ENCODE measurements around the gene RDH16.
A peak's percentile ranks its signal among the peaks of the same experiment; 100 is the strongest.
"Not testable (repeated sequence)": the region's sequence is repeated elsewhere in the genome, so short reads cannot be mapped to it uniquely, and the experiment has no call there.

The RDH16 gene

DNA sequence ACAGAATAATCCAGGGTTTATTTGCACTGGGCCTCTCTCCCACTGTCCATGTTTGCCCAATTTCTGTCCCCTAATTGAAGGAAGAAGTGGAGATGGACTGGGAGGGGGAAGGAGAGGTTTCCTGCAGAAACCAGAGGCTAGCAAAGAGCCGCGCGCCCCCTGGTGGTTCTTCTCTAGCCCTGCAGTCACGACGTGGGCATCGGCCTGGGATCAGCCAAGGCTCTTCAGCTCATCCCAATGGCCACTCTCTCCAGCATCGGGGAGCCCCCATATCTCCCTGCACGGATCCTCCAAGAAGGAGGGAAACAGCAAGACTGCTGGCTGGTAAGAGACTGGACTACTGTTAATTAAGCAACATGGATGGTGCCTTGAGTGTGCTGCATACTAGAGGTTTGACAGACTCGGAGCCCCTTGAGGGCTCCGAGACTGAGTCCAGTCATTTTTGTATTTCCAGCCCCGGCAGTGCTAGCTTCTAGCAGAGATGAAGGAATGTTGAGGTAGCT is 30.2 kb upstream of the RDH16 start:
- Histone ChIP-seq H3K9me3 (ENCODE audit: control insufficient read depth, insufficient read depth, low read depth, low read length) (no peaks in the 10 kb centered on the region), H3K27ac (ENCODE audit: low read depth, low read length) (peak overlapping the region; percentile 10; the same call in 1 of the 2 replicates), H3K4me3 (ENCODE audit: low read depth, low read length) (no peak overlapping the region; the same call in 1 of the 2 replicates), H3K27me3 (ENCODE audit: control insufficient read depth, insufficient read depth, low read length) (no peaks in the 10 kb centered on the region), H3K4me1 (ENCODE audit: control insufficient read depth, insufficient read depth, low read length) (peaks cover 27% of the 10 kb centered on the region), H3K9ac (ENCODE audit: low read length) (peak overlapping the region; percentile 10), H3K36me3 (ENCODE audit: control insufficient read depth, insufficient read depth, low read length) (no peaks in the 10 kb centered on the region)

DNA sequence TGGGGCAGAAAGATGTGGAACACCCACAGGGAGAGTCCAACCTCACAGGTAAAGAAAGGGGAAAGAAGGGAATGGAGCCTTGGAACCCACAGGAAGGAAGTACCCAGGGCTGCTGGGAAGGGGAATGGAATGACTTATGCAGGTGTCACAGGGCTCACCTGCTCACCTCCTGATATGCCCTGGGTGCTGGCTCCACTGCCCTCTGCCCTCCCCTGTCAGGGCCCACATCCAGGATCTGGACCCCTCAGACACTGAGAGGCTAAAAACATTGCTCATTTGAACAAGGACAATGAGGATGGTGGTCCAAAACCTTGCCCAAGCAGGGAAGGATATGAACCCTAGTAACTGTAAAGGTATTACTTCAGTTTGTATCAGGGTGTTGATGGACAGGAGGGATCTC is 29.6 kb upstream of the RDH16 start:
- peaks cover 27% of the 10 kb centered on the region for H3K4me1 ChIP-seq (ENCODE audit: control insufficient read depth, insufficient read depth, low read length)
- H3K4me3 ChIP-seq (ENCODE audit: low read depth, low read length), result no peak overlapping the region
- no peaks in the 10 kb centered on the region for H3K27me3 ChIP-seq (ENCODE audit: control insufficient read depth, insufficient read depth, low read length)
- no peak overlapping the region for H3K27ac ChIP-seq (ENCODE audit: low read depth, low read length)
- H3K9ac ChIP-seq (ENCODE audit: low read length), result no peak overlapping the region
- no peaks in the 10 kb centered on the region for H3K36me3 ChIP-seq (ENCODE audit: control insufficient read depth, insufficient read depth, low read length)
- no peaks in the 10 kb centered on the region for H3K9me3 ChIP-seq (ENCODE audit: control insufficient read depth, insufficient read depth, low read depth, low read length)

DNA sequence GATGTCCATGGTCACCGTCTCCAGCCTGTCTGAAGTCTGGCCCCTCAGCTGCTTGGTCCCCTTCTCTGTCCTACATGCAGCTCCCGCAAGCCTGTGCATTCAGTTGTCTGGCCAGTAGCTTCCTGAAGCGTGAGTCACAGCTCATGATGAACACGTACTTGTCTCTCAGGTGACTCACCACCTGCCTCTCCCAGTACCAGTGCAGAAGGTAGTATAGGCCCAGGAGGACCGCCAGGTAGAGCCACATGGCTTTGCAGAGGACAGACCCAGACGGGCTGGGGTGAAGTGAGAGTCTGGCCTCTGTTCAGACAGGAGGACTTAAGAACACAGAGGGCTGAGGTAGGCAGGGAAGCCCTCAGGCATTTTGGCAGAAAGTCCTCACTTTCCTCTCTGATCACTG is 28.3 kb upstream of the RDH16 start:
- not testable (repeated sequence) for H3K4me3 ChIP-seq (ENCODE audit: low read depth, low read length); H3K27me3 ChIP-seq (ENCODE audit: control insufficient read depth, insufficient read depth, low read length); H3K9me3 ChIP-seq (ENCODE audit: control insufficient read depth, insufficient read depth, low read depth, low read length); H3K36me3 ChIP-seq (ENCODE audit: control insufficient read depth, insufficient read depth, low read length); H3K9ac ChIP-seq (ENCODE audit: low read length); H3K27ac ChIP-seq (ENCODE audit: low read depth, low read length)
- peaks cover 21% of the 10 kb centered on the region for H3K4me1 ChIP-seq (ENCODE audit: control insufficient read depth, insufficient read depth, low read length)

DNA sequence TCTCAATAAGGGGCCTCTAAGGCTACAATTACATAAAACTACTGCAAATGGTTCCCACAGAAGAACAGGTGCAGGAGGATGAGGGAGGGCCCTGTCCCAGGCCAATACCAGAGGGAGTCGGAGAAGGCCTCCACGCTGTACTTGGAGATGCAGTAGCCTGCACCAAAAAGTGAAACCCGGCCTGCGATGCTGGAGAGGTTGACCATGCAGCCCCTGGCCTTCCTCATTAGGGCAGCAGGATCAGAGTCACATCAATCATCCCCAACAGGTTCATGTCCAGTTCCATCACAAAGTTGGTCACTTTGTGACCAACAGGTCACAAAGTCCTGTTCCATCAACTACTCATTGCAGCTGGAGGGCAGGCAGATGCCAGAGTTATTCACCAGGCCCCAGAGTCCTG is 26.0 kb upstream of the RDH16 start:
- Histone ChIP-seq H3K27me3 (ENCODE audit: control insufficient read depth, insufficient read depth, low read length) (no peaks in the 10 kb centered on the region), H3K27ac (ENCODE audit: low read depth, low read length) (no peak overlapping the region), H3K4me1 (ENCODE audit: control insufficient read depth, insufficient read depth, low read length) (peaks cover 16% of the 10 kb centered on the region), H3K4me3 (ENCODE audit: low read depth, low read length) (no peak overlapping the region), H3K36me3 (ENCODE audit: control insufficient read depth, insufficient read depth, low read length) (no peaks in the 10 kb centered on the region), H3K9me3 (ENCODE audit: control insufficient read depth, insufficient read depth, low read depth, low read length) (no peaks in the 10 kb centered on the region), H3K9ac (ENCODE audit: low read length) (no peak overlapping the region)

DNA sequence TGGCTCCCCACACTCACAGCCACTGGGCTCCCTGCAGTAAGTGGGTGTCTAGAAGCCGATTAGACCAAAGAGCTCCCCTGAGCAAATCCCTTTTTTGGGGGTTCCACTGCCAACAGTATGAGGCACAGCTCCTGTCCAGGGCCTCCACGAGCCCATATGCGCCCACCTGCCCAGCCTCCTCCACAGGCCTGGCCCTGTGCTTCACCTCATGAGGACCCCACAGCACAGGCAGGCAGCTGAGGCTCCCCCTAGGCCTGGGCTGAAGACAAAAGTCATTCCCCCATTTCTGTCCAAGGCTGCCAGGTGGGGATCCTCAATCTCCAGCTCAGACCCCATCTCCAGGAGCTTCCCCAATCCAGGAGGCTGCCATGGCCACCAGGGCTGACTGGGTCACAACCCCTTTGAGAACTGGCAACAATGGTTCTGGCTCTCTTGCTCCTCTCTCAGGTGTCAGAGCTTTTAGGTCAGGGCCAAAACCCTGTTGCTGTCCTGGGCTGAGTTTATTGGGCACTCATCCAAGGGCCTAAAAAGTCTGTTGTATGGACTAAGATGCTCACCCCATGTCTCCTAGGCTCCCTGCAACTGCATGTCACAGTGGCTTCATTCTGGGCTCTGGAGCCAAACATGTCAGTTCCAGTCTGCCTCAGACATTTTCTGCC is 25.3 kb upstream of the RDH16 start:
- H3K27ac ChIP-seq (ENCODE audit: low read depth, low read length); H3K36me3 ChIP-seq (ENCODE audit: control insufficient read depth, insufficient read depth, low read length); H3K9me3 ChIP-seq (ENCODE audit: control insufficient read depth, insufficient read depth, low read depth, low read length); H3K4me1 ChIP-seq (ENCODE audit: control insufficient read depth, insufficient read depth, low read length); H3K4me3 ChIP-seq (ENCODE audit: low read depth, low read length); H3K27me3 ChIP-seq (ENCODE audit: control insufficient read depth, insufficient read depth, low read length); H3K9ac ChIP-seq (ENCODE audit: low read length): not testable (repeated sequence)

DNA sequence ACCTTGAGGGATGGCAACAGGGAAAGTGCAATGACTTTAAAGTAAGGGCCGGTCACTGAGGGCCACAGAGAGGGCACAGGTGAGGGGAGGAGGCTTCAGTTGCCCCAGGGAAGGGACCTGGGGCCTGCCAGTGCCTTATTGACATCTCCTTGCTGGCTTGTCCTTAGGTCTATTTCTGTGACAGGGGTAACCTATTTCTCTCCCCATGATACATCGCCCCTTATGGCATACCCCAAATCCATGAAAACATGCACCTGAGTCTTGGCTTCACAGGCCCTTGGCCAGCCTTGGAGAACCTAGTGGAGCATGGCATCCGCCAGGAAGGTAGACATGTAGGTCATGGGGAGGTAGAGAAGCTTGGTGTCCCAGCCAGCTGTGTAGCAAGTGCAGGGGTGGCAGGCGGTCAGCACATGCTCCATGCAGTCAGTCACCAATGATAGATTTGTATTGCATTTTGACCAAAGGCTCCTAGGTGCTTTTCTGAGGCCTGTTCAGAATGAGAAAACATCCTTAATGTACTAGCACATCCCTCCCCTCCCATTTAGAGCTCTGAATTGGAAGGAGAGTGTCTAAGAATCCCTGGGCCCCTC is 23.6 kb upstream of the RDH16 start:
- H3K36me3 ChIP-seq (ENCODE audit: control insufficient read depth, insufficient read depth, low read length), result no peaks in the 10 kb centered on the region
- no peaks in the 10 kb centered on the region for H3K9me3 ChIP-seq (ENCODE audit: control insufficient read depth, insufficient read depth, low read depth, low read length)
- no peak overlapping the region for H3K27ac ChIP-seq (ENCODE audit: low read depth, low read length)
- no peaks in the 10 kb centered on the region for H3K27me3 ChIP-seq (ENCODE audit: control insufficient read depth, insufficient read depth, low read length)
- peaks cover 4% of the 10 kb centered on the region; the same call in 1 of the 2 replicates for H3K4me1 ChIP-seq (ENCODE audit: control insufficient read depth, insufficient read depth, low read length)
- H3K4me3 ChIP-seq (ENCODE audit: low read depth, low read length), result no peak overlapping the region
- H3K9ac ChIP-seq (ENCODE audit: low read length), result no peak overlapping the region

DNA sequence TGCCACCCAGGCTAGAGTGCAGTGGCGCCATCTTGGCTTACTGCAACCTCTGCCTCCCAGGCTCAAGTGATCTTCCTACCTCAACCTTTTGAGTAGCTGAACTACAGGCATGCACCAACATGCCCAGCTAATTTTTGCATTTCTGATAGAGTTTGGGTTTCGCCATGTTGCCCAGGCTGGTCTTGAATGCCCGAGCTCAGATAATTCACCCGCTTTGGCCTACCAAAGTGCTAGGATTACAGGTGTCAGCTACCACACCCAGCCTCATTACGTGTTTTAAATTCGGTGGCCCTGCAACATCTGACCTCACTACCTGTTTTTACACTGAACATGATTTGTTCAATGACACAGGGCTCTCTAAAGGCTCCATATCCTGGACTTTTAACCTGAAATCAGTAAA is 22.9 kb upstream of the RDH16 start:
- no peak overlapping the region for H3K4me3 ChIP-seq (ENCODE audit: low read depth, low read length)
- H3K9ac ChIP-seq (ENCODE audit: low read length), result no peak overlapping the region
- no peaks in the 10 kb centered on the region for H3K4me1 ChIP-seq (ENCODE audit: control insufficient read depth, insufficient read depth, low read length)
- no peak overlapping the region for H3K27ac ChIP-seq (ENCODE audit: low read depth, low read length)
- H3K36me3 ChIP-seq (ENCODE audit: control insufficient read depth, insufficient read depth, low read length), result no peaks in the 10 kb centered on the region
- no peaks in the 10 kb centered on the region for H3K9me3 ChIP-seq (ENCODE audit: control insufficient read depth, insufficient read depth, low read depth, low read length)
- H3K27me3 ChIP-seq (ENCODE audit: control insufficient read depth, insufficient read depth, low read length), result no peaks in the 10 kb centered on the region

DNA sequence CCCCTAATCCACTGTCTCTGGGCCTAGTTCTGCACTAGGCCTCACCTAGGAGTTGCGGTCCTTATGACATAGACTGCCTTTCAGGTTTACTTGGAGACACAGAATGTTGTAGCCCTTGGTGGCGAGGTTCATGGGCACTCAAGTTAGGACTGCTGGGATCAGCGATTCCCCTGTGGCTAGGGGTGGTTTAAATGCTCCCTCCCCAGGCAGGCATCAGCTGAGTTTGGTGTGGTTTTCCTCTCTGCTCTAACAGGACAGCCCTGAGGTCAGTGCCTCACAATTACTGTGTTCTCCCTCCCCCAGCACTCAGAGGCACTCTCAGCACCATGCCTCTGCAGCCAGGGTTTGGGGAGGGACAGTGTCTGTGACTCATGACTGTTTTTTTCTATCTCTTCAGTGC is 22.2 kb upstream of the RDH16 start:
- Histone ChIP-seq H3K36me3 (ENCODE audit: control insufficient read depth, insufficient read depth, low read length) (no peaks in the 10 kb centered on the region), H3K4me1 (ENCODE audit: control insufficient read depth, insufficient read depth, low read length) (no peaks in the 10 kb centered on the region), H3K9ac (ENCODE audit: low read length) (no peak overlapping the region), H3K27ac (ENCODE audit: low read depth, low read length) (no peak overlapping the region), H3K9me3 (ENCODE audit: control insufficient read depth, insufficient read depth, low read depth, low read length) (no peaks in the 10 kb centered on the region), H3K4me3 (ENCODE audit: low read depth, low read length) (no peak overlapping the region), H3K27me3 (ENCODE audit: control insufficient read depth, insufficient read depth, low read length) (no peaks in the 10 kb centered on the region)

DNA sequence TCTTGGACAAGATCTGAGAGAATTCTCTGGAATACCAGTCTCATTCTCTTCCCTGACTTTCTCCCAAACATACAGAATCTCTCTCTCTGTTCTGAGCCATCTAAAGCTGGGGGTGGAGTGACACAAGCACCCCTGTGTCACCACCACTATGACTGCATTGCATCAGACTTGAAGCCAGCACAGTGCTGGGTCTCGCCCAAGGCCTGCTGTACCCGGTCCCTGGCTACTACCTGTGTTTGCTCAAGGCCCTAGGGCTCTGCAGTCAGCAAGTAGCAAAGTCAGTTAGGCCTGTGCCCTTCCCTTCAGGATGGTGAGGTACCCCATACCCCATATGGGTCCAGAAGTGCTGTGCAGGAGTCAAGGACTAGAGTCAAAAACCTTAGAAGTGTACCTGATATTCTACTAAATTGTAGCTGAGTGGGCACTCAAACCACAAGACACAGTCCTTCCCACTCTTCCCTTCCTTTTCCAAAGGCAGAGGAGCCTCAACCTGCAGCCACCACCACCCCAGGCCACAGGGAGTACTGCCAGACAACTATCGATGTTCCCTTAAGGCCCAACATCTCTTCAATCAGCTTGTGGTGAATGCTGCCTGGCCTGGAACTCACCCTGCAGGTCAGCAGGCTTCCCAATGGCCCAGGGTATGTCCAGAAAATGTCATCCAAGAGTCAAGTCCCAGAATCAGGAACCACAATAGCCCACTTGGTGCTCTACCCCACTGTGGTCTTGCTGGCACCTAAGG is 21.2 kb upstream of the RDH16 start:
- H3K27ac ChIP-seq (ENCODE audit: low read depth, low read length), result no peak overlapping the region

DNA sequence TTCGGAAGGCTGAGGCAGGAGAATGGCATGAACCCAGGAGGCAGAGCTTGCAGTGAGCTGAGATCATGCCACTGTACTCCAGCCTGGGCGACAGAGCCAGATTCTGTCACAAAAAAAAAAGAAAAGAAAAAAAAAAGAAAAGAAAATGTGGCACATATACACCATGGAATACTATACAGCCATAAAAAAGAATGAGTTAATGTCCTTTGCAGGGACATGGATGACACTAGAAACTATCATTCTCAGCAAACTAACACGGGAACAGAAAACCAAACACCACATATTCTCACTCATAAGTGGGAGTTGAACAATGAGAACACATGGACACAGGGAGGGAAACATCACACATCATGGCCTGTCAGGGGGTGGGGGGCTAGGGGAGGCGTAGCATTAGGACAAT is 20.0 kb upstream of the RDH16 start:
- not testable (repeated sequence) for H3K9ac ChIP-seq (ENCODE audit: low read length); H3K36me3 ChIP-seq (ENCODE audit: control insufficient read depth, insufficient read depth, low read length); H3K9me3 ChIP-seq (ENCODE audit: control insufficient read depth, insufficient read depth, low read depth, low read length); H3K27ac ChIP-seq (ENCODE audit: low read depth, low read length); H3K4me1 ChIP-seq (ENCODE audit: control insufficient read depth, insufficient read depth, low read length); H3K27me3 ChIP-seq (ENCODE audit: control insufficient read depth, insufficient read depth, low read length); H3K4me3 ChIP-seq (ENCODE audit: low read depth, low read length)

More for the DNA sequence above, 21.2 kb upstream of the RDH16 start:
- H3K4me3 ChIP-seq (ENCODE audit: low read depth, low read length), result no peak overlapping the region
- no peak overlapping the region for H3K9ac ChIP-seq (ENCODE audit: low read length)
- no peaks in the 10 kb centered on the region for H3K4me1 ChIP-seq (ENCODE audit: control insufficient read depth, insufficient read depth, low read length)
- H3K27me3 ChIP-seq (ENCODE audit: control insufficient read depth, insufficient read depth, low read length), result no peaks in the 10 kb centered on the region
- no peaks in the 10 kb centered on the region for H3K36me3 ChIP-seq (ENCODE audit: control insufficient read depth, insufficient read depth, low read length)
- H3K9me3 ChIP-seq (ENCODE audit: control insufficient read depth, insufficient read depth, low read depth, low read length), result no peaks in the 10 kb centered on the region

DNA sequence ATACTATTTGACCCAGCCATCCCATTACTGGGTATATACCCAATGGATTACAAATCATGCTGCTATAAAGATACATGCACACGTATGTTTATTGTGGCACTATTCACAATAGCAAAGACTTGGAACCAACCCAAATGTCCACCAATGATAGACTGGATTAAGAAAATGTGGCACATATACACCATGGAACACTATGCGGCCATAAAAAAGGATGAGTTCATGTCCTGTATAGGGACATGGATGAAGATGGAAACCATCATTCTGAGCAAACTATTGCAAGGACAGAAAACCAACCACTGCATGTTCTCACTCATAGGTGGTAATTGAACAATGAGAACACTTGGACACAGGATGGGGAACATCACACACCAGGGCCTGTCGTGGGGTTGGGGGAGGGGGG is 16.8 kb upstream of the RDH16 start:
- not testable (repeated sequence) for H3K4me3 ChIP-seq (ENCODE audit: low read depth, low read length); H3K4me1 ChIP-seq (ENCODE audit: control insufficient read depth, insufficient read depth, low read length)

More for the DNA sequence above, 16.8 kb upstream of the RDH16 start:
- not testable (repeated sequence) for H3K9me3 ChIP-seq (ENCODE audit: control insufficient read depth, insufficient read depth, low read depth, low read length); H3K36me3 ChIP-seq (ENCODE audit: control insufficient read depth, insufficient read depth, low read length); H3K27ac ChIP-seq (ENCODE audit: low read depth, low read length); H3K9ac ChIP-seq (ENCODE audit: low read length); H3K27me3 ChIP-seq (ENCODE audit: control insufficient read depth, insufficient read depth, low read length)
